GM12878 (cell line): ENCODE measurements around the gene SLC29A2. TPM values are rescaled to one million over a fixed set of nuclear protein-coding genes. Genes with fewer than 3 reads are reported as not detected.

Experiments used
- ATF7 ChIP-seq: fragments of 450-650 bp; IDR thresholded peaks from 2 replicates; pipeline ENCODE4 v1.6.1; 2016; ENCODE audit warnings: low read depth, mild to moderate bottlenecking
- CBFB ChIP-seq: IDR thresholded peaks from 2 replicates; pipeline ENCODE4 v1.6.1; 2016; ENCODE audit warnings: antibody characterized with exemption, low read depth
- CREB1 ChIP-seq: IDR thresholded peaks from 2 replicates; pipeline ENCODE4 v1.6.1; 2012; ENCODE audit warnings: low read depth, mild to moderate bottlenecking, inconsistent platforms
- CUX1 ChIP-seq: IDR thresholded peaks from 2 replicates; pipeline ENCODE4 v1.6.1; 2012; ENCODE audit warnings: improper control_type of control experiment, low read depth, low read length; ENCODE audit not compliant: insufficient replicate concordance
- MAX ChIP-seq: IDR thresholded peaks from 2 replicates; pipeline ENCODE4 v1.6.1; 2012; ENCODE audit warnings: low read depth, low read length, improper control_type of control experiment
- MTA2 ChIP-seq: fragments of 450-650 bp; IDR thresholded peaks from 2 replicates; pipeline ENCODE4 v1.6.1; 2016; ENCODE audit warnings: low read depth, mild to moderate bottlenecking, moderate library complexity
- MTA3 ChIP-seq: IDR thresholded peaks from 2 replicates; pipeline ENCODE4 v1.6.1; 2012; ENCODE audit warnings: low read length, inconsistent platforms, borderline replicate concordance
- PAX5 ChIP-seq: IDR thresholded peaks from 2 replicates; pipeline ENCODE4 v1.6.1; 2011; ENCODE audit warnings: low read depth, low read length, borderline replicate concordance
- PAX8 ChIP-seq: fragments of 450-650 bp; IDR thresholded peaks from 2 replicates; pipeline ENCODE4 v1.6.1; 2017; ENCODE audit warnings: mild to moderate bottlenecking, moderate library complexity
- POLR2A ChIP-seq: IDR thresholded peaks from 2 replicates; pipeline ENCODE4 v1.6.1; 2011; ENCODE audit warnings: low read depth, mild to moderate bottlenecking, low read length
- POLR2AphosphoS2 ChIP-seq: IDR thresholded peaks from 2 replicates; pipeline ENCODE4 v1.6.1; 2011; ENCODE audit warnings: low read depth, mild to moderate bottlenecking, low read length, improper control_type of control experiment, moderate library complexity
- POU2F2 ChIP-seq: IDR thresholded peaks from 3 replicates; pipeline ENCODE4 v1.6.1; 2011; ENCODE audit warnings: low read depth, mild to moderate bottlenecking, low read length, borderline replicate concordance
- RELA ChIP-seq: fragments of 450-650 bp; IDR thresholded peaks from 2 replicates; pipeline ENCODE4 v1.8.0; 2014; ENCODE audit warnings: borderline replicate concordance; ENCODE audit not compliant: partially characterized antibody
- SREBF2 ChIP-seq: IDR thresholded peaks from 2 replicates; pipeline ENCODE4 v1.6.1; 2012; ENCODE audit warnings: mild to moderate bottlenecking, low read length
- TARDBP ChIP-seq: IDR thresholded peaks from 2 replicates; pipeline ENCODE4 v1.6.1; 2016; ENCODE audit warnings: borderline replicate concordance
- ZBTB40 ChIP-seq: fragments of 450-650 bp; IDR thresholded peaks from 2 replicates; pipeline ENCODE4 v1.6.1; 2016; ENCODE audit warnings: mild to moderate bottlenecking, moderate library complexity, borderline replicate concordance
- ZNF207 ChIP-seq: fragments of 450-650 bp; IDR thresholded peaks from 2 replicates; pipeline ENCODE4 v1.6.1; 2014; ENCODE audit warnings: antibody characterized with exemption, mild to moderate bottlenecking, borderline replicate concordance
- polyA plus RNA-seq, 11 experiments: library from polyadenylated mRNA; depleted of rRNA in 4 of 11; unstranded in 6 of 11; stranded (reverse) in 5 of 11; fragments of >200 nt; fragmentation: Nextera tagmentation in 4 of 11; fragmentation: Illumina TruSeq in 1 of 11; extraction: Ambion mirVana in 4 of 11; extraction: Trizol in 1 of 11; gene quantifications; 1 replicate in 1 of 11; 2 replicates in 10 of 11; pipeline versions ENCODE4 v1.2.1 to v1.2.3, GENCODE V29; 2011 to 2016; ENCODE audit warnings: inconsistent platforms in 2 of 11, missing spikeins in 2 of 11, low read depth in 1 of 11
- total RNA-seq, 4 experiments: library from RNA; depleted of rRNA in 3 of 4; stranded (reverse); fragments of >200 nt in 3 of 4; fragmentation: Illumina TruSeq in 1 of 4; extraction: Trizol in 1 of 4; gene quantifications; 2 replicates each; pipeline versions ENCODE4 v1.2.1 to v1.2.3, GENCODE V29; 2013 to 2021
- TF ChIP-seq, protein P1 (sequence below): fragments of 450-650 bp; IDR thresholded peaks from 2 replicates; pipeline ENCODE4 v1.6.1; 2017; ENCODE audit warnings: low read depth, mild to moderate bottlenecking, moderate library complexity

Gene SLC29A2
- total and polyA plus RNA-seq, 10 of the 15 experiments (the other 5 are each of a cell fraction or from before 2014, with no cell fraction given), result 0.27 to 7.5 (median 2.2) TPM

- peak; percentile 17; the same call in 1 of the 2 replicates for TF ChIP-seq MAX
- peak; percentile 67 for TF ChIP-seq CBFB
- peak; percentile 83 for TF ChIP-seq ZBTB40
- TF ChIP-seq MTA3, result no peak
- 0 out of 2 replicates have a peak, but pooled peaks have one; percentile 28 for TF ChIP-seq ATF7
- no peak for TF ChIP-seq PAX8
- TF ChIP-seq TARDBP, result peak; percentile 99
- TF ChIP-seq, protein P1, sequence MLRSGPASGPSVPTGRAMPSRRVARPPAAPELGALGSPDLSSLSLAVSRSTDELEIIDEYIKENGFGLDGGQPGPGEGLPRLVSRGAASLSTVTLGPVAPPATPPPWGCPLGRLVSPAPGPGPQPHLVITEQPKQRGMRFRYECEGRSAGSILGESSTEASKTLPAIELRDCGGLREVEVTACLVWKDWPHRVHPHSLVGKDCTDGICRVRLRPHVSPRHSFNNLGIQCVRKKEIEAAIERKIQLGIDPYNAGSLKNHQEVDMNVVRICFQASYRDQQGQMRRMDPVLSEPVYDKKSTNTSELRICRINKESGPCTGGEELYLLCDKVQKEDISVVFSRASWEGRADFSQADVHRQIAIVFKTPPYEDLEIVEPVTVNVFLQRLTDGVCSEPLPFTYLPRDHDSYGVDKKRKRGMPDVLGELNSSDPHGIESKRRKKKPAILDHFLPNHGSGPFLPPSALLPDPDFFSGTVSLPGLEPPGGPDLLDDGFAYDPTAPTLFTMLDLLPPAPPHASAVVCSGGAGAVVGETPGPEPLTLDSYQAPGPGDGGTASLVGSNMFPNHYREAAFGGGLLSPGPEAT, result no peak
- TF ChIP-seq PAX5, result no peak
- peak; percentile 78 for TF ChIP-seq CREB1
- no peak for TF ChIP-seq CUX1
- TF ChIP-seq POLR2AphosphoS2, result 0 out of 2 replicates have a peak, but pooled peaks have one; percentile 54
- peak; percentile 93 for TF ChIP-seq RELA
- no peak for TF ChIP-seq MTA2
- TF ChIP-seq ZNF207, result peak; percentile 95
- peak; percentile 97 for TF ChIP-seq SREBF2
- peak; percentile 26; the same call in 1 of the 3 replicates for TF ChIP-seq POU2F2
- TF ChIP-seq POLR2A, result peak; percentile 60
Observed at GRCh38 chr11:66347425-66348276, 23.9 kb downstream of the SLC29A2 start, which contains the start of gene B4GAT1 (continued).
